Body of pancreas (tissue), 4 donors: Measurements from ENCODE around the gene CYB561A3.

Source experiments
- POLR2A ChIP-seq, 3 donors: fragments of 450-650 bp; IDR thresholded peaks; one replicate each; pipeline ENCODE4 v1.6.1; 2016; ENCODE audit warnings: antibody characterized with exemption in 3 of 3, mild to moderate bottlenecking in 2 of 3
- TF ChIP-seq, protein P1 (sequence below), 7 experiments: fragments of 450-650 bp in 4 of 7; fragments of 200-600 bp in 3 of 7; sonication (generic) in 3 of 7; IDR thresholded peaks; one replicate each; pipeline ENCODE4 v1.5.1; 2016 to 2019; ENCODE audit warnings: antibody characterized with exemption in 7 of 7

DNA sequence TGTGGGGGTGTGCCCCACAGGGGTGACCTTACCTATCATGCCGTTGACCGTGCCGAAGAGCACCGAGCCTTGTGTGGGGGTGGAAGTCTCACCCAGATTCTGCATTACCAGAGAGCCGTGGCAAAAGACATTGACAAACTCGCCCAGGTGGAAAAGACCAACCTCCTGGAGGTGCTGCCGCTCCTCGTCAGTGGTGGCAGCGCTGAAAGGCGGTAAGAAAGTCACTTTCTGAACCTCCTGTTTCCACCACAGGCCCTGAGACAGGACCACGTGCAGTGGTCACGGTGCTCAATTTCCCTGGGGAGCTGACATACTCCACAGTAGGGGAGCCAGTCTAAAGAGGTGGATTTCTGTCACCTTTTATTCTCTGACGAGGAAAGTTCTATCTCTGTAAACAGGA, 59.1 kb downstream of the CYB561A3 start:
- no peak for TF ChIP-seq POLR2A (IDR thresholded peaks at IDR 0.05)
- TF ChIP-seq, protein P1, sequence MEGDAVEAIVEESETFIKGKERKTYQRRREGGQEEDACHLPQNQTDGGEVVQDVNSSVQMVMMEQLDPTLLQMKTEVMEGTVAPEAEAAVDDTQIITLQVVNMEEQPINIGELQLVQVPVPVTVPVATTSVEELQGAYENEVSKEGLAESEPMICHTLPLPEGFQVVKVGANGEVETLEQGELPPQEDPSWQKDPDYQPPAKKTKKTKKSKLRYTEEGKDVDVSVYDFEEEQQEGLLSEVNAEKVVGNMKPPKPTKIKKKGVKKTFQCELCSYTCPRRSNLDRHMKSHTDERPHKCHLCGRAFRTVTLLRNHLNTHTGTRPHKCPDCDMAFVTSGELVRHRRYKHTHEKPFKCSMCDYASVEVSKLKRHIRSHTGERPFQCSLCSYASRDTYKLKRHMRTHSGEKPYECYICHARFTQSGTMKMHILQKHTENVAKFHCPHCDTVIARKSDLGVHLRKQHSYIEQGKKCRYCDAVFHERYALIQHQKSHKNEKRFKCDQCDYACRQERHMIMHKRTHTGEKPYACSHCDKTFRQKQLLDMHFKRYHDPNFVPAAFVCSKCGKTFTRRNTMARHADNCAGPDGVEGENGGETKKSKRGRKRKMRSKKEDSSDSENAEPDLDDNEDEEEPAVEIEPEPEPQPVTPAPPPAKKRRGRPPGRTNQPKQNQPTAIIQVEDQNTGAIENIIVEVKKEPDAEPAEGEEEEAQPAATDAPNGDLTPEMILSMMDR (IDR thresholded peaks at IDR 0.05), result no peak
